ENCODE data around the gene INPP4B. TPM values are rescaled to one million over a fixed set of nuclear protein-coding genes. Genes with fewer than 3 reads are reported as not detected.

INPP4B gene
- total RNA-seq, 1 experiment from 2014 or later = 14.3 TPM

DNA sequence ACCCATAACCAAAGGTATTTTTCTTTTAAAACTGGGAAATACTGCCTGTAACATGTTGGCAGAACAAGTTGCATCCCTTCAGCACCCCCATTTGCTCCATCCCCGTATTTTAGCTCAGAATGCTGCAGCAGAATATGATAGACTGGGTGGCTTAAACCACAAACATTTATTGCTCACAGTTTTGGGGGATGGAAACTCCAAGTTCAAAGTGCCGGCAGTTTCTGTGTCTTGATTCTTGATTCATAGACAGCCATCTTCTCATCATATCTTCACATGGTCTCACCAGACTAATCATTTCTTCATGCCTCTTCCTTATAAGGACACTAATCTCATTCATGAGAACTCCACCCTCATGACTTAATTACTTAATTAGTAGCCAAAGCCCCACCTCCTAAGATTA, 10.5 kb upstream of the INPP4B start:
- ChIA-PET CTCF (no interaction called here), POLR2A (no interaction called here), RAD21 (ENCODE audit: low non-redundant PET in 1 of 2, low total read pairs in 2 of 2, uncharacterized antibody in 2 of 2, unreplicated experiment in 2 of 2) (no interaction called here)
- ATAC-seq (no peak), DNase-seq (ENCODE audit: low read depth, low spot score) (no peak)
- intact Hi-C loops (cut with micrococcal nuclease) = no loop called here
- H3K4me2 ChIP-seq (ENCODE audit: low read length) = no peak overlapping the region
- no peak overlapping the region for H3K9ac ChIP-seq (ENCODE audit: low read length)
- H3K4me3 ChIP-seq (replicated peaks in 1 of 2; ENCODE audit: low read depth in 1 of 2, low read length in 2 of 2) = no peak overlapping the region
- H3K79me2 ChIP-seq (ENCODE audit: insufficient read depth, low read length) = no peaks in the 10 kb centered on the region
- H4K20me1 ChIP-seq (ENCODE audit: insufficient read depth) = no peaks in the 10 kb centered on the region
- H3K9me2 ChIP-seq (ENCODE audit: insufficient read depth) = no peaks in the 10 kb centered on the region
- TF ChIP-seq ELF1 (IDR thresholded peaks at IDR 0.05; ENCODE audit: borderline replicate concordance, low read depth) (no peak), RAD21 (IDR thresholded peaks at IDR 0.05; ENCODE audit: low read depth) (no peak), ZFX (IDR thresholded peaks at IDR 0.05) (no peak)
- no peaks in the 10 kb centered on the region for H3K36me3 ChIP-seq (ENCODE audit: control insufficient read depth in 1 of 2, insufficient read depth in 2 of 2, low read length in 2 of 2)
- no peaks in the 10 kb centered on the region for H3K4me1 ChIP-seq (ENCODE audit: control insufficient read depth in 1 of 2, insufficient read depth in 2 of 2, low read length in 2 of 2)
- no peaks in the 10 kb centered on the region for H3K9me3 ChIP-seq (ENCODE audit: control insufficient read depth in 1 of 2, insufficient read depth in 1 of 2, low read depth in 1 of 2, low read length in 2 of 2)
- no peak overlapping the region for H3K27ac ChIP-seq (ENCODE audit: low read depth, low read length)
- H2AFZ ChIP-seq (ENCODE audit: low read depth, low read length, poor library complexity, severe bottlenecking) = no peak overlapping the region
- BruUV-seq (replicated peaks) = no TSS peak
- H3K27me3 ChIP-seq (ENCODE audit: insufficient read depth, low read length) = no peaks in the 10 kb centered on the region

DNA sequence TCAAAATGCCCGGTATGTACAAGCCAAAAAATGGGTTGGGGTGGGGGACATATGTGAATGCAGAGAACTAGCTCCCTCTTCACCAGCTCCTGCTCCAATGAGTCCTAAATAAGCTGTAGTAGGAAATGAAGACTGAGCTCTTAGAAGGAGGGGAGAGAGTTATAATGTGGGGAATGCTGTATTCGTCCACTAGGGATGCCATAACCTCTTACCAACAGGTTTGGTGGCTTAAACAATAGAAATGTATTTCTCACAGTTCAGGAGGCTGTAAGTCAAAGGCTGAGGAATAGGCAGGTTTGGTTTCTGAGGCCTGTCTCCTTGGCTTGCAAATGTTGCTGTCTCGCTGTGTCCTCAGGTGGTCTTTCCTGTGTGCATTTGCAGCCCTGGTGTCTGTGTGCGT, 4.4 kb upstream of the INPP4B start:
- BruUV-seq (replicated peaks) = no TSS peak
- Histone ChIP-seq H3K79me2 (ENCODE audit: insufficient read depth, low read length) (no peaks in the 10 kb centered on the region), H3K27me3 (ENCODE audit: insufficient read depth, low read length) (no peaks in the 10 kb centered on the region), H3K9ac (ENCODE audit: low read length) (no peak overlapping the region), H3K4me2 (ENCODE audit: low read length) (no peak overlapping the region), H2AFZ (ENCODE audit: low read depth, low read length, poor library complexity, severe bottlenecking) (peak overlapping the region; percentile 11), H4K20me1 (ENCODE audit: insufficient read depth) (no peaks in the 10 kb centered on the region), H3K4me1 (ENCODE audit: control insufficient read depth in 1 of 2, insufficient read depth in 2 of 2, low read length in 2 of 2) (peaks cover 10 to 19% of the 10 kb centered on the region in 2 experiments), H3K9me2 (ENCODE audit: insufficient read depth) (no peaks in the 10 kb centered on the region), H3K27ac (ENCODE audit: low read depth, low read length) (no peak overlapping the region), H3K4me3 (replicated peaks in 1 of 2; ENCODE audit: low read depth in 1 of 2, low read length in 2 of 2) (no peak overlapping the region), H3K36me3 (ENCODE audit: control insufficient read depth in 1 of 2, insufficient read depth in 2 of 2, low read length in 2 of 2) (no peaks in the 10 kb centered on the region), H3K9me3 (ENCODE audit: control insufficient read depth in 1 of 2, insufficient read depth in 1 of 2, low read depth in 1 of 2, low read length in 2 of 2) (no peaks in the 10 kb centered on the region)
- ChIA-PET RAD21 (ENCODE audit: low non-redundant PET in 1 of 2, low total read pairs in 2 of 2, uncharacterized antibody in 2 of 2, unreplicated experiment in 2 of 2) (no interaction called here), POLR2A (no interaction called here), CTCF (interaction anchor here (0.7 to 1.1 kb wide), 8 partner anchors 9 to 1694 kb away, joined by 3 to 5 read pairs (median 3); no protein-coding TSS in a partner anchor)
- DNase-seq (ENCODE audit: low read depth, low spot score) = peak; percentile 18
- TF ChIP-seq JUND (IDR thresholded peaks at IDR 0.05) (no peak), SIN3A (IDR thresholded peaks at IDR 0.05; ENCODE audit: low read depth) (no peak), SRF (IDR thresholded peaks at IDR 0.05; ENCODE audit: low read depth) (no peak), RAD21 (IDR thresholded peaks at IDR 0.05; ENCODE audit: low read depth) (peak; percentile 22; the same call in 1 of the 2 replicates)
- TF ChIP-seq, protein P1, sequence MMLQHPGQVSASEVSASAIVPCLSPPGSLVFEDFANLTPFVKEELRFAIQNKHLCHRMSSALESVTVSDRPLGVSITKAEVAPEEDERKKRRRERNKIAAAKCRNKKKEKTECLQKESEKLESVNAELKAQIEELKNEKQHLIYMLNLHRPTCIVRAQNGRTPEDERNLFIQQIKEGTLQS (IDR thresholded peaks at IDR 0.05) = no peak
- TF ChIP-seq, protein P2, sequence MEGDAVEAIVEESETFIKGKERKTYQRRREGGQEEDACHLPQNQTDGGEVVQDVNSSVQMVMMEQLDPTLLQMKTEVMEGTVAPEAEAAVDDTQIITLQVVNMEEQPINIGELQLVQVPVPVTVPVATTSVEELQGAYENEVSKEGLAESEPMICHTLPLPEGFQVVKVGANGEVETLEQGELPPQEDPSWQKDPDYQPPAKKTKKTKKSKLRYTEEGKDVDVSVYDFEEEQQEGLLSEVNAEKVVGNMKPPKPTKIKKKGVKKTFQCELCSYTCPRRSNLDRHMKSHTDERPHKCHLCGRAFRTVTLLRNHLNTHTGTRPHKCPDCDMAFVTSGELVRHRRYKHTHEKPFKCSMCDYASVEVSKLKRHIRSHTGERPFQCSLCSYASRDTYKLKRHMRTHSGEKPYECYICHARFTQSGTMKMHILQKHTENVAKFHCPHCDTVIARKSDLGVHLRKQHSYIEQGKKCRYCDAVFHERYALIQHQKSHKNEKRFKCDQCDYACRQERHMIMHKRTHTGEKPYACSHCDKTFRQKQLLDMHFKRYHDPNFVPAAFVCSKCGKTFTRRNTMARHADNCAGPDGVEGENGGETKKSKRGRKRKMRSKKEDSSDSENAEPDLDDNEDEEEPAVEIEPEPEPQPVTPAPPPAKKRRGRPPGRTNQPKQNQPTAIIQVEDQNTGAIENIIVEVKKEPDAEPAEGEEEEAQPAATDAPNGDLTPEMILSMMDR (IDR thresholded peaks at IDR 0.05 in 2 of 3, conservative IDR thresholded peaks at IDR 0.05 in 1 of 3; ENCODE audit: borderline replicate concordance in 1 of 3, insufficient read depth in 1 of 3, low read depth in 2 of 3, low read length in 2 of 3) = peak in 2 of 3 experiments; percentile 54 to 64; a peak in 4 of 6 replicates
- intact Hi-C loops (cut with micrococcal nuclease) = no loop called here
- ATAC-seq = peak; percentile 34
